ENCODE data around the gene CSNK1G2. TPM values are rescaled to one million over a fixed set of nuclear protein-coding genes. Genes with fewer than 3 reads are reported as not detected.

The CSNK1G2 gene
- total RNA-seq, 1 experiment from 2014 or later, result 126 TPM

DNA sequence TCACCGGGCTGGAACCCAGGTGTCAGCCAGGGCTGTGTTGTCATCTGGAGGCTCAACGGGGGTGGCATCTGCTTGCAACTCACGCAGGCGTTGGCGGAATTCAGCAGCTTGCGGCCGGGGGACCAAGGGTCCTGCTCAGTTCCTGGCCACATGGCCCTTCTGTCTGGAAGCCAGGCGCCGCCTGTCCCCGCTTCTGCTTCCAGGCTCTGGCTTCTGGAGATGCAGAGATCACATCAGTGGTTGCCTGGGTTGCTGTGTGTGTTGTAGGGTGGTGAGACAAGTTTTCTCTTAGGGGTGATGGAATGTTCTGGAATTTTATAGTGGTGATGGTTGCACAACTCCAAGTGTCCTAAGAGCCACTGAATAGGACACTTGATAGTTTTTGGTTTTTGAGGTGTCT lies 30.8 kb upstream of the CSNK1G2 start (continued):
- TF ChIP-seq, protein P1, sequence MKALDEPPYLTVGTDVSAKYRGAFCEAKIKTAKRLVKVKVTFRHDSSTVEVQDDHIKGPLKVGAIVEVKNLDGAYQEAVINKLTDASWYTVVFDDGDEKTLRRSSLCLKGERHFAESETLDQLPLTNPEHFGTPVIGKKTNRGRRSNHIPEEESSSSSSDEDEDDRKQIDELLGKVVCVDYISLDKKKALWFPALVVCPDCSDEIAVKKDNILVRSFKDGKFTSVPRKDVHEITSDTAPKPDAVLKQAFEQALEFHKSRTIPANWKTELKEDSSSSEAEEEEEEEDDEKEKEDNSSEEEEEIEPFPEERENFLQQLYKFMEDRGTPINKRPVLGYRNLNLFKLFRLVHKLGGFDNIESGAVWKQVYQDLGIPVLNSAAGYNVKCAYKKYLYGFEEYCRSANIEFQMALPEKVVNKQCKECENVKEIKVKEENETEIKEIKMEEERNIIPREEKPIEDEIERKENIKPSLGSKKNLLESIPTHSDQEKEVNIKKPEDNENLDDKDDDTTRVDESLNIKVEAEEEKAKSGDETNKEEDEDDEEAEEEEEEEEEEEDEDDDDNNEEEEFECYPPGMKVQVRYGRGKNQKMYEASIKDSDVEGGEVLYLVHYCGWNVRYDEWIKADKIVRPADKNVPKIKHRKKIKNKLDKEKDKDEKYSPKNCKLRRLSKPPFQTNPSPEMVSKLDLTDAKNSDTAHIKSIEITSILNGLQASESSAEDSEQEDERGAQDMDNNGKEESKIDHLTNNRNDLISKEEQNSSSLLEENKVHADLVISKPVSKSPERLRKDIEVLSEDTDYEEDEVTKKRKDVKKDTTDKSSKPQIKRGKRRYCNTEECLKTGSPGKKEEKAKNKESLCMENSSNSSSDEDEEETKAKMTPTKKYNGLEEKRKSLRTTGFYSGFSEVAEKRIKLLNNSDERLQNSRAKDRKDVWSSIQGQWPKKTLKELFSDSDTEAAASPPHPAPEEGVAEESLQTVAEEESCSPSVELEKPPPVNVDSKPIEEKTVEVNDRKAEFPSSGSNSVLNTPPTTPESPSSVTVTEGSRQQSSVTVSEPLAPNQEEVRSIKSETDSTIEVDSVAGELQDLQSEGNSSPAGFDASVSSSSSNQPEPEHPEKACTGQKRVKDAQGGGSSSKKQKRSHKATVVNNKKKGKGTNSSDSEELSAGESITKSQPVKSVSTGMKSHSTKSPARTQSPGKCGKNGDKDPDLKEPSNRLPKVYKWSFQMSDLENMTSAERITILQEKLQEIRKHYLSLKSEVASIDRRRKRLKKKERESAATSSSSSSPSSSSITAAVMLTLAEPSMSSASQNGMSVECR (CRISPR knock-in tag; IDR thresholded peaks at IDR 0.05; ENCODE audit: borderline replicate concordance), result no peak

DNA sequence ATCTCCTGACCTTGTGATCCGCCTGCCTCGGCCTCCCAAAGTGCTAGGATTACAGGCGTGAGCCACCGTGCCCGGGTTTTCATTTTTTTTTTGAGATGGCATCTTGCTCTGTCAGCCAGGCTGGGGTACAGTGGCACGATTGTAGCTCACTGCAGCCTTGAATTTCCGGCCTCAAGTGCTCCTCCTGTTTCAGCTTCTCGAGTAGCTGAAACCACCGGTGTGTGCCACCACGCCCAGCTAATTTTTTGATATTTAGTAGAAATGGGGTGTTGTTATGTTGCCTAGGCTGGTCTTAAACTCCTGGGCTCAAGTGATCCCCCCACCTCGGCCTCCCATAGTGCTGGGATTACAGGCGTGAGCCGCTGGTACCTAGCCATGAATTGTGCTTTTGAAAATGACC lies 29.9 kb upstream of the CSNK1G2 start:
- H3K27me3 Mint-ChIP-seq (ENCODE audit: low read depth), result no peaks in the 10 kb centered on the region
- no peaks in the 10 kb centered on the region for H3K4me1 Mint-ChIP-seq
- H3K9me3 Mint-ChIP-seq, result no peaks in the 10 kb centered on the region
- POLR2A ChIA-PET, result no interaction called here
- H3K36me3 Mint-ChIP-seq, result peaks cover 6% of the 10 kb centered on the region; the same call in 1 of the 2 replicates
- CTCF ChIA-PET, result interaction anchor here (1.3 to 2.0 kb wide), 3 partner anchors 13 to 46 kb away, joined by 4 to 6 read pairs (median 5); no protein-coding TSS in a partner anchor
- TF ChIP-seq IRF2 (CRISPR knock-in tag; IDR thresholded peaks at IDR 0.05; ENCODE audit: borderline replicate concordance, low read depth) (no peak), HMGA2 (CRISPR knock-in tag; IDR thresholded peaks at IDR 0.05) (no peak), NR3C1 (CRISPR knock-in tag; conservative IDR thresholded peaks at IDR 0.05; ENCODE audit: low read depth) (no peak), EMX1 (CRISPR knock-in tag; IDR thresholded peaks at IDR 0.05) (no peak), NFATC4 (CRISPR knock-in tag; IDR thresholded peaks at IDR 0.05) (no peak), ZNF219 (CRISPR knock-in tag; IDR thresholded peaks at IDR 0.05; ENCODE audit: borderline replicate concordance) (no peak), GRHL2 (CRISPR knock-in tag; IDR thresholded peaks at IDR 0.05; ENCODE audit: insufficient replicate concordance, severe bottlenecking) (no peak), FOXP1 (CRISPR knock-in tag; IDR thresholded peaks at IDR 0.05; ENCODE audit: borderline replicate concordance) (no peak), NR1H2 (CRISPR knock-in tag; IDR thresholded peaks at IDR 0.05) (no peak), JAZF1 (CRISPR knock-in tag; IDR thresholded peaks at IDR 0.05) (no peak), NR2C2 (CRISPR knock-in tag; IDR thresholded peaks at IDR 0.05) (no peak), JUN (CRISPR knock-in tag; IDR thresholded peaks at IDR 0.05) (no peak)
- TF ChIP-seq, protein P2, sequence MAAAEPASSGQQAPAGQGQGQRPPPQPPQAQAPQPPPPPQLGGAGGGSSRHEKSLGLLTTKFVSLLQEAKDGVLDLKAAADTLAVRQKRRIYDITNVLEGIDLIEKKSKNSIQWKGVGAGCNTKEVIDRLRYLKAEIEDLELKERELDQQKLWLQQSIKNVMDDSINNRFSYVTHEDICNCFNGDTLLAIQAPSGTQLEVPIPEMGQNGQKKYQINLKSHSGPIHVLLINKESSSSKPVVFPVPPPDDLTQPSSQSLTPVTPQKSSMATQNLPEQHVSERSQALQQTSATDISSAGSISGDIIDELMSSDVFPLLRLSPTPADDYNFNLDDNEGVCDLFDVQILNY (CRISPR knock-in tag; IDR thresholded peaks at IDR 0.05), result no peak
- TF ChIP-seq, protein P3, sequence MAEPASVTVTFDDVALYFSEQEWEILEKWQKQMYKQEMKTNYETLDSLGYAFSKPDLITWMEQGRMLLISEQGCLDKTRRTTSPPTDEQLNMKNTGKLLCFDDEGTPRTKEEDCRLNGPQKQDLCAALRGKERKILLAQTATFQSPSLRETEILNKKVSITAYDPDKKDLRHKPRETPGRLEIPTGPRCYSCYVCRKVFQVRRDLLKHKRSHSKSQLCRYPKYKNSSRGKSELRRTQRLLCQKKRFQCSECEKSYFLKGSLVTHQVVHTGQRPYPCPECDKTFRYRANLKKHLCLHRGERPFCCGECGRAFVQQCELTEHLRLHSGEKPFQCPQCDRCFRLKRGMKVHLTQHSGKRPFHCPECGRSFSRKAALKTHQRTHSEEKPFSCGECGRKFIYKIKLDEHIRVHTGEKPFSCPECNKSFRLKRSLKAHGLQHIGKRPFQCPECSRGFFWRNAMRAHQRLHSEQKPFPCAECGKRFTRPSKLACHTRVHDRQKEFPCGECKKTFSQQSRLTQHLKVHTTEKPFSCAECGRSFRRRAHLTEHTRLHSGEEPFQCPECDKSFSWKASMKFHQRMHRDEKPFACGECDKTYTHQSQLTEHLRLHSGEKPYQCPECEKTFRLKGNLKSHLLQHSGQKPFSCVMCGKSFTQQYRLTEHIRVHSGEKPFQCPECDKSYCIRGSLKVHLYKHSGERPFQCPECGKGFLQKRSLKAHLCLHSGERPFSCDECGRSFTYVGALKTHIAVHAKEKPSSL (CRISPR knock-in tag; conservative IDR thresholded peaks at IDR 0.05), result no peak
- TF ChIP-seq, protein P4, sequence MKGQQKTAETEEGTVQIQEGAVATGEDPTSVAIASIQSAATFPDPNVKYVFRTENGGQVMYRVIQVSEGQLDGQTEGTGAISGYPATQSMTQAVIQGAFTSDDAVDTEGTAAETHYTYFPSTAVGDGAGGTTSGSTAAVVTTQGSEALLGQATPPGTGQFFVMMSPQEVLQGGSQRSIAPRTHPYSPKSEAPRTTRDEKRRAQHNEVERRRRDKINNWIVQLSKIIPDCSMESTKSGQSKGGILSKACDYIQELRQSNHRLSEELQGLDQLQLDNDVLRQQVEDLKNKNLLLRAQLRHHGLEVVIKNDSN (CRISPR knock-in tag; IDR thresholded peaks at IDR 0.05), result no peak
- TF ChIP-seq, protein P5, sequence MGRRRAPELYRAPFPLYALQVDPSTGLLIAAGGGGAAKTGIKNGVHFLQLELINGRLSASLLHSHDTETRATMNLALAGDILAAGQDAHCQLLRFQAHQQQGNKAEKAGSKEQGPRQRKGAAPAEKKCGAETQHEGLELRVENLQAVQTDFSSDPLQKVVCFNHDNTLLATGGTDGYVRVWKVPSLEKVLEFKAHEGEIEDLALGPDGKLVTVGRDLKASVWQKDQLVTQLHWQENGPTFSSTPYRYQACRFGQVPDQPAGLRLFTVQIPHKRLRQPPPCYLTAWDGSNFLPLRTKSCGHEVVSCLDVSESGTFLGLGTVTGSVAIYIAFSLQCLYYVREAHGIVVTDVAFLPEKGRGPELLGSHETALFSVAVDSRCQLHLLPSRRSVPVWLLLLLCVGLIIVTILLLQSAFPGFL (CRISPR knock-in tag; IDR thresholded peaks at IDR 0.05; ENCODE audit: borderline replicate concordance), result no peak
- no peak overlapping the region for H3K4me3 Mint-ChIP-seq
- no peak for DNase-seq (ENCODE audit: low spot score)
- ATAC-seq, result no peak
- no peak overlapping the region for H3K27ac Mint-ChIP-seq

Data from WTC11 (cell line).